Panc1 (cell line): Measurements from ENCODE around the gene TMEM87B. TPM values are rescaled to one million over a fixed set of nuclear protein-coding genes. Genes with fewer than 3 reads are reported as not detected.

Source experiments
- ATAC-seq: fragments of 200-7000 bp; cut with Tn5 transposase; 2 replicates; pipeline ENCODE4 v1.9.1; 2020; ENCODE audit warnings: mild to moderate bottlenecking, moderate library complexity
- BruUV-seq: library from RNA; stranded (reverse); fragments of 400-500 nt; replicated peaks from 2 replicates; lab custom pipeline; 2021; lab: Mats Ljungman, UMichigan
- CTCF ChIA-PET: fragments of 300-600 bp; sonication (Branson Sonifier 250); formaldehyde crosslinking; loops from one replicate; lab custom pipeline; 2022; ENCODE audit warnings: antibody characterized with exemption; lab: Charles Lee
- POLR2A ChIA-PET: fragments of 300-600 bp; sonication (Branson Sonifier 250); formaldehyde crosslinking; loops from one replicate; lab custom pipeline; 2022; ENCODE audit warnings: antibody characterized with exemption; lab: Charles Lee
- DNase-seq: peaks from one replicate; pipeline ENCODE4 v3.0.0-alpha.2; 2010; ENCODE audit warnings: low read depth, low spot score
- H3K27ac ChIP-seq: 2 replicates; pipeline ENCODE4 v1.5.1; 2011; ENCODE audit warnings: mild to moderate bottlenecking, low read length, inconsistent platforms
- H3K27me3 ChIP-seq: fragments of 200-500 bp; sonication (Bioruptor generic); 2 replicates; pipeline ENCODE4 v1.6.0; 2014; ENCODE audit warnings: low read length, inconsistent platforms; ENCODE audit not compliant: control insufficient read depth, insufficient read depth
- H3K36me3 ChIP-seq: fragments of 200-500 bp; sonication (Bioruptor generic); 2 replicates; pipeline ENCODE4 v1.5.1; 2014; ENCODE audit warnings: inconsistent platforms, mild to moderate bottlenecking, low read length, moderate library complexity; ENCODE audit not compliant: control insufficient read depth, insufficient read depth
- H3K4me1 ChIP-seq: 2 replicates; pipeline ENCODE4 v1.5.1; 2011; ENCODE audit warnings: inconsistent platforms, mild to moderate bottlenecking, low read length, moderate library complexity; ENCODE audit not compliant: control insufficient read depth, insufficient read depth
- H3K4me3 ChIP-seq, 2 experiments: 2 replicates each; pipeline ENCODE4 v1.5.1; 2011 to 2012; ENCODE audit warnings: low read depth in 2 of 2, low read length in 2 of 2, mild to moderate bottlenecking in 2 of 2, inconsistent platforms in 1 of 2, moderate library complexity in 1 of 2
- H3K9me3 ChIP-seq: fragments of 200-500 bp; sonication (Bioruptor generic); 2 replicates; pipeline ENCODE4 v1.5.1; 2014; ENCODE audit warnings: low read depth, mild to moderate bottlenecking, inconsistent platforms, low read length, moderate library complexity; ENCODE audit not compliant: control insufficient read depth, insufficient read depth
- CTCF ChIP-seq: fragments of 450-650 bp; IDR thresholded peaks from 2 replicates; pipeline ENCODE4 v1.5.1; 2017; ENCODE audit warnings: mild to moderate bottlenecking
- POLR2AphosphoS5 ChIP-seq: IDR thresholded peaks from 2 replicates; pipeline ENCODE4 v1.6.1; 2012; ENCODE audit warnings: mild to moderate bottlenecking, low read depth, low read length, moderate library complexity
- SIN3A ChIP-seq: IDR thresholded peaks from 2 replicates; pipeline ENCODE4 v1.6.1; 2012; ENCODE audit warnings: low read depth, mild to moderate bottlenecking, low read length, moderate library complexity, borderline replicate concordance; ENCODE audit not compliant: insufficient read depth
- TCF7L2 ChIP-seq: IDR thresholded peaks from 2 replicates; pipeline ENCODE4 v1.6.1; 2011; ENCODE audit warnings: mild to moderate bottlenecking, low read depth, low read length, inconsistent platforms
- in situ Hi-C: cut with HindIII; loops from 2 replicates; pipeline ENCODE4 v1.10.0; 2016; ENCODE audit warnings: low sequenced_read_pairs, low pct_unique_long_range_greater_than_20kb
- intact Hi-C: fragments of 100-400 bp; cut with micrococcal nuclease; formaldehyde crosslinking; loops from one replicate; pipeline ENCODE4 v1.10.0; 2022; ENCODE audit not compliant: unreplicated experiment
- total RNA-seq: library from RNA; stranded (reverse); gene quantifications from one replicate; pipeline ENCODE4 v1.2.1, GENCODE V29; 2021; ENCODE audit not compliant: unreplicated experiment
- TF ChIP-seq, protein P1 (sequence below), 2 experiments: IDR thresholded peaks; 2 replicates each; pipeline ENCODE4 v1.6.1; 2011 to 2012; ENCODE audit warnings: low read depth in 2 of 2, control low read depth in 1 of 2, low read length in 1 of 2, mild to moderate bottlenecking in 1 of 2, moderate library complexity in 1 of 2; ENCODE audit not compliant: insufficient read depth in 1 of 2

Gene TMEM87B
- total RNA-seq, 1 experiment from 2014 or later, result 22.8 TPM

GRCh38 chr2:112154246-112155117, 99.4 kb downstream of the TMEM87B start:
- no peak overlapping the region for H3K27ac ChIP-seq
- no peaks in the 10 kb centered on the region for H3K4me1 ChIP-seq
- in situ Hi-C loops, result no loop called here
- ChIA-PET POLR2A (no interaction called here), CTCF (no interaction called here)
- DNase-seq (no peak), ATAC-seq (no peak)
- no peaks in the 10 kb centered on the region for H3K36me3 ChIP-seq
- BruUV-seq, result no TSS peak
- no peak for TF ChIP-seq POLR2AphosphoS5
- no peak for TF ChIP-seq TCF7L2
- TF ChIP-seq, protein P1, sequence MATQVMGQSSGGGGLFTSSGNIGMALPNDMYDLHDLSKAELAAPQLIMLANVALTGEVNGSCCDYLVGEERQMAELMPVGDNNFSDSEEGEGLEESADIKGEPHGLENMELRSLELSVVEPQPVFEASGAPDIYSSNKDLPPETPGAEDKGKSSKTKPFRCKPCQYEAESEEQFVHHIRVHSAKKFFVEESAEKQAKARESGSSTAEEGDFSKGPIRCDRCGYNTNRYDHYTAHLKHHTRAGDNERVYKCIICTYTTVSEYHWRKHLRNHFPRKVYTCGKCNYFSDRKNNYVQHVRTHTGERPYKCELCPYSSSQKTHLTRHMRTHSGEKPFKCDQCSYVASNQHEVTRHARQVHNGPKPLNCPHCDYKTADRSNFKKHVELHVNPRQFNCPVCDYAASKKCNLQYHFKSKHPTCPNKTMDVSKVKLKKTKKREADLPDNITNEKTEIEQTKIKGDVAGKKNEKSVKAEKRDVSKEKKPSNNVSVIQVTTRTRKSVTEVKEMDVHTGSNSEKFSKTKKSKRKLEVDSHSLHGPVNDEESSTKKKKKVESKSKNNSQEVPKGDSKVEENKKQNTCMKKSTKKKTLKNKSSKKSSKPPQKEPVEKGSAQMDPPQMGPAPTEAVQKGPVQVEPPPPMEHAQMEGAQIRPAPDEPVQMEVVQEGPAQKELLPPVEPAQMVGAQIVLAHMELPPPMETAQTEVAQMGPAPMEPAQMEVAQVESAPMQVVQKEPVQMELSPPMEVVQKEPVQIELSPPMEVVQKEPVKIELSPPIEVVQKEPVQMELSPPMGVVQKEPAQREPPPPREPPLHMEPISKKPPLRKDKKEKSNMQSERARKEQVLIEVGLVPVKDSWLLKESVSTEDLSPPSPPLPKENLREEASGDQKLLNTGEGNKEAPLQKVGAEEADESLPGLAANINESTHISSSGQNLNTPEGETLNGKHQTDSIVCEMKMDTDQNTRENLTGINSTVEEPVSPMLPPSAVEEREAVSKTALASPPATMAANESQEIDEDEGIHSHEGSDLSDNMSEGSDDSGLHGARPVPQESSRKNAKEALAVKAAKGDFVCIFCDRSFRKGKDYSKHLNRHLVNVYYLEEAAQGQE (IDR thresholded peaks at IDR 0.05; ENCODE audit: insufficient read depth in 1 of 2, low read depth in 2 of 2, low read length in 1 of 2), result no peak
- TF ChIP-seq SIN3A, result no peak
- no peak for TF ChIP-seq CTCF
- H3K9me3 ChIP-seq, result no peaks in the 10 kb centered on the region
- intact Hi-C loops, result no loop called here
- no peaks in the 10 kb centered on the region for H3K27me3 ChIP-seq
- no peak overlapping the region for H3K4me3 ChIP-seq

GRCh38 chr2:112155331-112156151, 100.5 kb downstream of the TMEM87B start:
- no peak for DNase-seq
- CTCF ChIA-PET, result no interaction called here
- no peak for ATAC-seq
- no peak overlapping the region for H3K27ac ChIP-seq
- H3K36me3 ChIP-seq, result no peaks in the 10 kb centered on the region
- TF ChIP-seq SIN3A (no peak), CTCF (no peak), POLR2AphosphoS5 (no peak), TCF7L2 (no peak)
- TF ChIP-seq, protein P1 (IDR thresholded peaks at IDR 0.05; ENCODE audit: insufficient read depth in 1 of 2, low read depth in 2 of 2, low read length in 1 of 2), result no peak
- POLR2A ChIA-PET, result no interaction called here
- in situ Hi-C loops (no loop called here), intact Hi-C loops (no loop called here)
- no peaks in the 10 kb centered on the region for H3K9me3 ChIP-seq
- no peak overlapping the region for H3K4me3 ChIP-seq
- no peaks in the 10 kb centered on the region for H3K27me3 ChIP-seq
- no TSS peak for BruUV-seq
- no peaks in the 10 kb centered on the region for H3K4me1 ChIP-seq
